Left forelimb (tissue), 1 donor: ENCODE results near the gene RPTOR.
"Not testable (repeated sequence)": the region's sequence is repeated elsewhere in the genome, so short reads cannot be mapped to it uniquely, and the experiment has no call there.

Source experiments
- DNase-seq: peaks from one replicate; pipeline ENCODE4 v3.0.0-alpha.2; 2018; ENCODE audit warnings: low spot score

RPTOR gene

DNA sequence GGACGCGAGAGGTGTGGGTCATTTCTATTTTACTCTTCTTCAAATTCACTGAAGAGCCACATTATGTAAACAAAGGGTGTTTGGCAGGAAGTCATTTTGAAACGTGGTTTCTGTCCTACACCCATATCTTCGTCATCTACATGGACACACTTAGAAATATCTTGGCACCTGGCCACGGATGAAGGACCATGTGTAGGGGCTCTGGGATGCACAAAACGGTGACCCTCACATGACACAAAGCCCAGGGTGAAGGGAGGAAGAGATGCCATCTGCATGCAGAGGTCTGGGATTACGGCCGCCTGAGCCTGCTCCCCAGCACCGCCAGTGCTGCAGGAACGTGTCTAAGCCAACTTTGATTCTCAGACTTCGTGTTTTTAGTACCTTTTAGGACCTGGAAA is 316.8 kb downstream of the RPTOR start:
- DNase-seq = no peak

DNA sequence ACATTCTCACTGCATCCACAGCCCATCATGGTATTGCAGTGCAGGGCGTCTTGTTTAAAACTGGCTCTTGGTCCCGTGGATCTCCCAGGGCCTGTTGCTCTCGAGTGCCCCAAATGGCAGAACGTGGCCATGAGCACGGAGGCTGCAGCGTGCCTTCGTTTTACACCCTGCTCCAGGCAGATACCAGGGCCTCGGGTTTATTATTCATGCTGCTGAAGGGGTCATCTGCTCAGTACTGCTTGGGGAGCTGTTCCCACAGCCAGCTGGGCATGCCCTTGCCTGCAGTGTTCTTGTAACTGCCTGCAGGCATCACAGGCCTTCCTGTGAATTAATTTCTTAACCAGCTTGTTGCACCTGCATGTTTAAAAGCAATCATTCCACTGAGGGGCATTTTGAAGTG is 317.3 kb downstream of the RPTOR start:
- no peak for DNase-seq

DNA sequence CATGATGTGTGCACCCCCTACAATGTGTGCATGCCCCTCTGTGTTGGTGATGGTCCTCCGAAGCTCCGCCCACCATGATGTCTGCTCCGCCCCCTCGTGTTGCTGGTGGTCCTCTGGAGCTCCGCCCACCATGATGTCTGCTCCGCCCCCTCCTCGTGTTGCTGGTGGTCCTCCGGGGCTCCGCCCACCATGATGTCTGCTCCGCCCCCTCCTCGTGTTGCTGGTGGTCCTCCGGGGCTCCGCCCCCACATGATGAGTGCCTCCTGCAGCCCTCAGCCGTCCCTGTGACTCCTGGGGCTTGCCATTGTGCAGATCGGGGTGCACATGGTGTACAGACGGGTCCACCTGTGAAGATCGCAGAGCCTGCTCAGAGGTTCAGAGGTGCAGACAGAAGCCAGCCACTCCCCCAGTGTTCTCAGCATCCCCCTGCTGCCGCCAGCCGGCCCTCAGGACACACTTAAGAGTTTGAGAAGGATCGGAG is 317.9 kb downstream of the RPTOR start:
- no peak for DNase-seq

DNA sequence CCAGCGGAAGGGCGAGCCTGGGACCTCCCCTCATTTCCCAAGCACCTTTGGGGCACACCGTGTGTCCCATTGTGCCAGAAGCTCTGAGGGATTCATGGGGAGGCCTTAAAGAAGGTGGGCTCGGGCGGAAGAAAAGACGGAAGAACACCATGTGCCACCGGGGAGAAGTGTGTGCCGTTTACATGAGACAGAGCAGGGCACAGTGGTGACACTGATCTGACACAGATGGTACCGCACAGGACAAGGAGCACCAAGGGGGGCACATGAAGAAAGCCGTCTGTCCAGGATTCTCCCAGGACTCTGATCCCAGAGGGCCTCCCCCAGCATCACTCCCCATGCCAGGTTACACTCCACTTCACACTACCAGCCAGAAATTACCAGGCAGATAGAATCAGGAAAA is 318.3 kb downstream of the RPTOR start:
- DNase-seq = no peak

DNA sequence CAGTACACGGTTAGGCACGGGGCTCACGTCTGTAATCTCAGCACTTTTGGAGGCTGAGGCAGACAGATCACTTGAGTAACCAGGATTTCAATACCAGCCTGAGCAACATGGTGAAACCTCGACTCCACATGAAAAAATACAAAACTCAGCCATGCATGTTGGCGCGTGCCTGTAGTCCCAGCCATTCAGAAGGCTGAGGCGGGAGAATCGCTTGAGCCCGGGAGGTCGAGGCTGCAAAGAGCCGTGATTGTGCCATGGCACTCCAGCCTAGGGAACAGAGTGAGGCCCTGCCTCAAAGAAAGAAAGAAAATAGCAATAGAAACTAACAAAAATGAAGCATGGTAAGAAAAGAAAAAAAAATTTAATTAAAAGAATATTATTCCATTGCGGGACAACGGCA is 319.0 kb downstream of the RPTOR start:
- DNase-seq = no peak

DNA sequence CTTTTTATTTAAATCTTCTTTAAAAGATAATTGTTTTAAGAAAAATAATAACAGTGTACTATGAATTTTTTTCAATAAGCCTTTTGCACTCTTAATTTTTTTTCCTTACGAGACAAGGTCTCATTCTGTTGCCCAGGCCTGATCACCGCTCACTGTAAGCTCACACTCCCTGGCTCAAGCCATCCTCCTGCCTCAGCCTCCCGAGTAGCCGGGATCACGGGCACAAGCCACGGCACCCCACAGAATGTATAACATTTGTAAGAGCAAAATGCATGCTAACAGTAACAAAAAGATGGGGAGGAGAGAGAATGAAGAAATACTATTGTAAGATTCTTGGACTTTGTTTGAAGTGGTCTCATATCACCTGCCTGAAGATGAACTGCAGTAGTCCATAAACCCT is 320.1 kb downstream of the RPTOR start:
- no peak for DNase-seq

DNA sequence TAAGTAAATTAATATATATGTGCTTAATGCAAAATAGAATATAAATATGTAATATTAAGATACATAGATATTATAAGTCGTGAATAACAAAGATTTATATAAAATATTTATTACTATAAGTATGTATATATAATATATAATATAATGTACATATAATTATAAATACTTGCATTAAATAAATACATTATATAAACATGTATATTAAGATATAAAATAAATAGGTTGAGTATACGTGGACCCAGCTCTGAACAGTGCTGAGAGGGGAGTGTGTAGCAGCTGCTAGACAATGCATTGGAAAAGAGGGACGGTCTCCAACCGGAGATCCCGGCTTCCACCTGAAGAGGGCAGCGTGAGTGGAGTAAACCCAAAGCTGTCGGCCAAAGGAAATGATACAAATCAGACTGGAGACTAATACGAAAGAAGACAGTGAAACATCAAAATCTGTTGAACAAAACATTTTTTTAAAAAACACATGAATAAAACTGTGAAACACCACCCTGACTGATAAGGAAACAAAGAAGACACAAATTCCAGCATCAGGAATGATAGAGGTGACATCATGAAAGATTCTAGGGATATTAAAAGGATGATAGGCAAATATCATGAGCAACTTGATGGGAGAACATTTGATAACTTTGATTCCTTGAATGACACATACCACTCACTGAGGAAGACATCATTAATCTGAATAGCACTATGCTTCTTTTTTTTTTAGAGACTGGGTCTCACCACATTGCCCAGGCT is 321.6 kb downstream of the RPTOR start:
- DNase-seq = no peak

DNA sequence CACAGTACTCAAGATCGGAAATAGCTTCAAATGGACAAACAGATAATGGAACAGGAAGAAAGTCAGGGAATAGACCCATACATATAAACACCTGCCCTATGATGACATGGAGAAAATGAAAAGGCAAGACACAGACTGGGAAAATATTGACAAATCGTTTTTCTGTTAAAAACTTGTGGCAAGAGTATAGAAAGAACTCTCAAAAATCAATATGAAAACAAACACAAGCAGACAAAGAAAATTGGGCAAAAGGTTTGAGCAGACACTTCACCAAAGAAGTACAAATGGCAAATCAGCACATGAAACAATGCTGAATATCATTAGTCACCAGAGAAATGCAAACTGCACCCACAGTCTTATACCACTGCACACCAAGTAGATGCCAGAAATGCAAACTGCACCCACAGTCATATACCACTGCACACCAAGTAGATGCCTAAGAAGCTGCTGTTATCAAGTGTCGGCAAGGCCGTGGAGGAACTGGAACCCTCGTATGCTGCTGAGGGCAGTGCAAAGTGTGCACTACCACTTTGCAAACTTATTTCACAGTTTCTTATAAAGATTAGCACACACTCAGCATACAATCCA is 323.5 kb downstream of the RPTOR start:
- no peak for DNase-seq

DNA sequence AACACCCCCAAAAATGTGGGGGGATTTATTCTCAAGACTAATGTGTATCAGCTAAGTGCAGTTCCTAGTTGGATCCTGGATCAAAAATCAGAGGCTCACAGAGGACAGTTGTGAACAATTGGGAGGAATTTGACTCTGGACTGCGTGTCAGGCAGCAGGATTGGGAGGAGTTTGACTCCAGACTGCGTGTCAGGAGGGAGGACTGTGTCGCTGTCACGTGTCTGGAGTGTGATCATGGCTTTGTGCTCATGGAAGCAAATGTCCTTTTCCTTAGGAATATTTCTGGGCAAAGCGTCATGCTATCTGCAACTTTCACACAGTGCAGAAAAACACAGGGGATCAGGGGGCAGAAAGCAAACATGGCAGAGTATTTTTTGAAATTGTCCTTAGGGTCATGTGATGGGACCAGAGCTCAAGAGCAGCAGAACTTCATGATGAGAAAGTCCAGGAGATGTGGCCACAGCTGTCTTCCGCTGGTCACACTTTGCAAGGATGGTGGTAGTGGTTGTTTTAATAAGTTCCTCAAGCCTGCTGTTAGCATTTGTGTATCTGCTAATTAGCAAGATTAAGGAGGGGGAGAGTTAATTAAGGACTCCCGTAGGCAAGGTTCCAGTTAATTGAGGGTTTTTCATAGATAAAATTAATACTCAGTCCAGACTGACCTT is 325.0 kb downstream of the RPTOR start:
- no peak for DNase-seq

DNA sequence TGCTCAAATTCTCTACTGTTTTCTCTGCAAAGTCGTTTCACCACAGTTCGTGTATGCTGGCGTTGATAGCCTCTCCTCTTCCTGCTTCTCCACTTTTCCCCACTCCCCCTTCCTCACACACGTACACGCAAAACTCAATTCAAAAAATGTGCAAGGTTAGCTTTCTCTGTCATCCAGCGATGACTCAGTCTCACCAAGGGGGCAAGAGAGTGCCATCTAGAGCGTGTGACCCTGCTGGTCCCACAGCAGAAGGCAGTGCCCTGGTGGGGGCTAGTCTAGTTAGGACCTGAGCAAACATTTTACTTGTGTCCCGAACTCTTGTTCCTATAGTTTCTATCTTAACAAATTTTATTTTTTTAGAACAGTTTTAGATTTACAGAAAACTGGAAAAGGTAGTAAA is 325.8 kb downstream of the RPTOR start:
- no peak for DNase-seq

DNA sequence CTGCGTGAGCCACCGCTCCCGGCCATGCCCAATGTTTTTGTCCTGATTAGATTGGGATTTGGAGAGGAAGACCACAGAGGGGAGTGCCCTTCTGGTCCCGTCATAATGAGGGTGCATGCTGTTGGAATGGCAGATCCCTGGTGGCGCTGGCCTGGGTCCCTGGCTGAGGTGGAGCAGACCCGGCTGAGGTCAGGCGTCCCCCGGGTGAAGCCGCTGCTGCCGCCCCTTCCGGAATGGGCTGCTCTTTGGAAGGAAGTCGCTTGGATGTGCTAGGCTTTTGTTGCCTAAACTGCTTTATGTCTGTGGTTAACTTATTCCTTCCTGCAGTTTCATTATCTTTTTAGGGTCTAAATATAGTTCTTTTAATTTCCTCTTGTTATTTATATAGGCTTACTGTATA is 326.7 kb downstream of the RPTOR start:
- DNase-seq = no peak

DNA sequence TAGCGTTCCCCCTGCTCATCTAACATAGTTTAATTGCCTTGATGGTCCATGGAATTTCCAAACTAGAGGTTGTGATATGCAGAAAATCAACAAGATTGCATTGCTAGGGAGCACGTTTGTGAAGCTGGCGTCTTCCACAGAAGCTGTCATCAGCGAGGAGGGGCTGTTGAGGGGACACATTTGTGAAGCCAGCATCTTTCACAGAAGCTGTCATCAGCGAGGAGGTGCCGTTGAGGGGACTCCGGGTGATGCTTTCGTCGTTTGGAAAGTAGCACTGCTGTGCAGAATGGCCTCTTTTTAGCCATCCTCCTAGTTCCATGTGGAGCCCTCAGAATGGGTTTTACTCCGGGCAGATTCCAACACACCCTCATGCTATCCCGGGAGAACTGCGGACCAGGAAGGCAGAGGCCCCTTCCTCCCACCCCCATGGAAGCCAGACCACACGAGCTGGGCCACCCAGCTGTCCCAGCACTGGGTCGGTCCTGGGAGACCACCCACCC is 327.4 kb downstream of the RPTOR start:
- no peak for DNase-seq

DNA sequence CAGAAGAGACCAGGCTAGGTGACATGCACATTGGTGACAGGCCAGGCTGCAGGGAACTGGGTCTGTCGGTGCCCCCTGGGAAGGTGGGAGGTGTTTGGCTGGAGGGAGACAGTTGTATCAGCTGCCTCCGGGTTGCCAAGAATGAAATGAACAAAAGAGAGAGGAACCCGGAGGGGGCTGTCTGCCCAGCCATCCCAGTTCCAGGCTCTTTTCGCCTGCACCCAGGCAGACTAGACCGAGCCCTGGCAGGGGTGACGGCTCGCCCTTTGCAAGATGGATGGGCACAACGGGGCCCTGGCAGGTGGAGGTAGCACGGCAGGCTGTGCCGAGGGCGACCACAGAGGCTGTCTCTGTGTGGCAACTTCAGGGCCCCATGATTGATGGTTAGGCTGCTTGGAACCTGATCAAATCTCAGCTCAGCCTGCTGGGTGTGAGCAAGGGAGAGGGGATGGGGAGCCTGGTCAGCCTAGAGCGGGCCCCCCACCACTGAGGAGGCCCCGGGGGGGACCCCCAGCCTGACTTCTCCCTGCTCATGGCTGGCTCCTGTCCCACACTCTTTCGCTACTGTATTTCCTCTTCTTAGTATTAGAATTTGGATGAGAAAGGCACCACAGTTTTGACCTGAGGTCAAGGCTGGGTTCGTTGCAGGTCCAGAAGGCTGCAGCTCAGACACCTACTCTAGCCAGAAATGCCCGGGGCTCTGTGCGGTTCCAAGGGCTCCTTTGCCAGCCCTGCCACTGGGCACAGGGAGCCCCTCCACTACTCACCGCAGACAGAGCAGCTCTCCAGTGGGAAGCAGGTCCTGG is 328.1 kb downstream of the RPTOR start:
- DNase-seq = no peak

DNA sequence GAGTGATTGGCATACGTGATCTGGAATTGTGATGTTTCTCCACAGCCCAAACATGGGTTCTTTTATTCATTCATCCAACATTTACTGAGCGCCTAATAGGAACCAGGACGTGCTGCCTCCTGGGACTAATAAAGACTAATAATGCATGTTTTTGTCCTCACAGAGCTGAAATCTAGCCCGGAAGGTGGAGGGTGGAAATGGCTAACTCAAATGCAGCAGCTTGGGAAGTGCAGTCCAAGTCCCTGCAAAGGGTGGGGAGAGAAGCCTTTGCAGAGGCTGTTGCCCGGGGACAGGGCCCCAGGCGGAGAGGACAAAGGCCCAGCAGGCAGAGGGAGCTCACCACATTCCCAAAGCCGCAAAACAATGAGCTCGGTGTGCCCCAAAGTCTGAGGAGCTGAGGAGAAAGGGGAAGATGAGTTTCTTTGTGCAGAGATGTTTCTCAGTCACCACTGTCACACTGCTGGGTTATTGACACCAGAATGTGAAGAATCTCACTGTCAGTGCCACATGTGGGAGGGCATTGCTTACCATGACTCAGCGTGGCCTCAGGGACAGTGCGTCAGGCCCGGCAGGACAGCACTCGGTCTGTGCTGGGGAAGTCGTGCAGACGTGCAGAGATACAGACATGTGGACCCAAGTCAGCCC is 328.8 kb downstream of the RPTOR start:
- peak; percentile 30 for DNase-seq

DNA sequence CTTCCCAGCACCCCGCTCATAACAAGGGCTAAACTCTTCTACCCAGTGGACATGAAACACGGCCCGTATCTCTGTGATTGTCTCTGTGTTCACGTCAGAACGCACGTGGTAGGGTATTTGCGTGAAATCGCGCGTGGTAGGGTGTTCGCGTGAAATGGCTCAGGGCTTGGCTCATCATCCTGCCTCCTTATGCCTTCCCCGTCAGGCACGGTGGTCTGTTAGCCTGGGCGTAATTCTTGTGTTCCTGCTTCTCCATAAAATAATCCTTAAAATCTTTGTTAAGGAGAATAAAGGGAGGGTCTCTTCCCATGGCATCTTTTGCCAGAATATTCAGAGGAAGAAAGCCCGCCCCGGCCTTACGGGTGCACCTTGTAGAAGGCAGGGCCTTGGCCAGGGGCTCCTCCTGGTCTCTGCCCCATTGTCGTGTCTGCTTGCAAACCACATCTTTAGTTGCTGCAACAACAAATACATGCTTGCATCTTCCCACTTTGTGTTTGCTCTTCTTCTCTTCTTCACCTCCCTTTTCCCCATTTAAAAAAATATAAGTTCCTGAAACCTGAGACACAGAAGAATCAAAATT is 330.3 kb downstream of the RPTOR start:
- DNase-seq = no peak

DNA sequence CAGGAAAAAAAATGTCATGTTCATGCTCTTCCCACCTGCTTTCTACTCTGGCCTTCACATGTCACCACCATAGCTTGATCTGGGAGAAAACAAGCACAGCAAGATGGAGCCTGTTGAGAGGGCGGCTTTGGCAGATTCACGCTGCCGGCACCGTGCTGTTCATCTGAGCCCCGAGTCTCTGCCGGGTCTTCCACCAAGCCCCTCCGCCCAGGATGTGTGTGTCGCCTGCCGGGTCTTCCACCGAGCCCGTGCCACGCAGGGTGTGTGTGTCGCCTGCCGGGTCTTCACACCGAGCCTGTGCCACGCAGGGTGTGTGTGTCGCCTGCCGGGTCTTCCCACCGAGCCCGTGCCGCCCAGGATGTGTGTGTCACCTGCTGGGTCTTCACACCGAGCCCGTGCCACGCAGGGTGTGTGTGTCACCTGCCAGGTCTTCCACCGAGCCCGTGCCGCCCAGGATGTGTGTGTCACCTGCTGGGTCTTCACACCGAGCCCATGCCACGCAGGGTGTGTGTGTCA is 330.9 kb downstream of the RPTOR start:
- not testable (repeated sequence) for DNase-seq

DNA sequence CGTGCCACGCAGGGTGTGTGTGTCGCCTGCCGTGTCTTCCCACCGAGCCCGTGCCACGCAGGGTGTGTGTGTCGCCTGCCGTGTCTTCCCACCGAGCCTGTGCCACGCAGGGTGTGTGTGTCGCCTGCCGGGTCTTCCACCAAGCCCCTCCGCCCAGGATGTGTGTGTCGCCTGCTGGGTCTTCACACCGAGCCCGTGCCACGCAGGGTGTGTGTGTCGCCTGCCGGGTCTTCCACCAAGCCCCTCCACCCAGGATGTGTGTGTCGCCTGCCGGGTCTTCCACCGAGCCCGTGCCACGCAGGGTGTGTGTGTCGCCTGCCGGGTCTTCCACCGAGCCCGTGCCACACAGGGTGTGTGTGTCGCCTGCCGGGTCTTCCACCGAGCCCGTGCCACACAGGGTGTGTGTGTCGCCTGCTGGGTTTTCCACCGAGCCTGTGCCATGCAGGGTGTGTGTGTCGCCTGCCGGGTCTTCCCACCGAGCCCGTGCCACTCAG is 331.9 kb downstream of the RPTOR start:
- DNase-seq = not testable (repeated sequence)

DNA sequence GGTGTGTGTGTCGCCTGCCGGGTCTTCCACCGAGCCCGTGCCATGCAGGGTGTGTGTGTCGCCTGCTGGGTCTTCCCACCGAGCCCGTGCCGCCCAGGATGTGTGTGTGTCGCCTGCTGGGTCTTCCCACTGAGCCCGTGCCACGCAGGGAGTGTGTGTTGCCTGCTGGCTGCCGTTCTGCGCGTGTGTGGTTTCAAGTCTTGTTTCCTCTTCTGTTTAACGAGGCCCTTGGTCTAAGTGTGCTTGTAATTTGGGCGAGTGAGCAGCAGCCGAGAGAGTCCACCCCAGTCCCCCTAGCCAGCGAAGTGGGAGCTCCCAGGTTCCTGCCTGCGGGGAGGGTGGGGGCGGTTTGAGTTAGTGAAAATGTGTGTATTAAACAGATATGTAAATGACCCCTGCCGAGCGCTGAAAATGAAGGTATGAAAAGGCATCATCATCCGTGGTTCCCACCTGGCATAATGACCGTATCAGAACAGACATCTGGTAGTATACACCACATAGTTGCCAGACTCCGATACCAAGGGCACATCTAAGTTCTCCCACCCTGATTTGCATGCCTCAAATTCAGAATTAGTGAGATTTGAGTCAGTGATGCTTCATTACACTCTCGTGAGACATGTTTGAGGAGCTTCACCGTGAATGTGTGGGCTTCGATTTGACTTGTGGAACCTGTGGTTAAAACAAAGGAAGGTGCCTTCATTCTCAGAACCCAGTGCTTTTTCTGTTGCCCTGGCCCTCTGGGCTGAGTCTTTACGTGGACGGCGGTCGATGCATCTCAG is 332.5 kb downstream of the RPTOR start:
- DNase-seq = no peak

DNA sequence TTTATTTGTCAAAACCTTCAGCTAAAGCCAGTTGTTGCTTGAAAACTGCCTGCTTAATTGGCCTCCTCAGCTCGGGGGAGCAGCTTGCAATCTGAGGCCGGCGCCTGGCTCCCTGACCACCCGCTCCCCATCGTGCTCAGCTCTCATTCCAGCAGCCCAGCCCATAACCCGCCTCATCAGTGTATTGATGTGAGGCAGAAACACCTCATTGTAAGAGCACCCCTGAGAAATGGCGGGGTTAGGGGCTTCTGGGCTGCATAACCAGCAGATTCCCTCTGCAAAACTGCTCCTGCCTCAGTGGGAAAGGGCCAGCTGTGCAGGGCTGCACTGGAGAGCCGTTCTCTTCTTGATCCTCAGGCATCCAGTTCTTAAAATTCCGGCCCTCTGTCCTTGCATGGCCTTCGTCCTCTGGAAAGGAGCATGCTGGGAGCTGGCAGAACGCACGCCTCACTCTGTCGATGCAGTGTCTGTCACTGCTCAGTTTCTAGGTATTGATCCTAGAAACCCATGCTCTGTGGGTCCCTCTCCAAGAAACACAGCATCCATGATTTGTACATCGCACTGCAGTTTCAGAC is 333.2 kb downstream of the RPTOR start:
- DNase-seq = no peak
